Lower leg skin (tissue), 4 donors: ENCODE measurements around the gene DUSP11. TPM values are rescaled to one million over a fixed set of nuclear protein-coding genes. Genes with fewer than 3 reads are reported as not detected.
"Not testable (repeated sequence)": the region's sequence is repeated elsewhere in the genome, so short reads cannot be mapped to it uniquely, and the experiment has no call there.

Experiments used
- DNase-seq, 2 donors: peaks; one replicate each; pipeline ENCODE4 v3.0.0-alpha.2; 2019; ENCODE audit warnings: low spot score in 2 of 2
- H3K4me3 ChIP-seq: fragments of 200-600 bp; sonication (generic); 2 replicates; pipeline ENCODE4 v1.5.1; 2017; ENCODE audit warnings: mild to moderate bottlenecking, low read depth; ENCODE audit not compliant: poor library complexity, severe bottlenecking
- CTCF ChIP-seq, 3 donors: fragments of 450-650 bp; IDR thresholded peaks; one replicate each; pipeline ENCODE4 v1.5.1; 2016; ENCODE audit warnings: antibody characterized with exemption in 3 of 3, mild to moderate bottlenecking in 3 of 3, moderate library complexity in 2 of 3
- POLR2A ChIP-seq, 2 donors: fragments of 450-650 bp; IDR thresholded peaks; one replicate each; pipeline ENCODE4 v1.6.1; 2016 to 2017; ENCODE audit warnings: antibody characterized with exemption in 2 of 2, mild to moderate bottlenecking in 1 of 2, moderate library complexity in 1 of 2
- WGBS, 2 donors: methylation state at CpG; one replicate each; pipeline ENCODE4 v1.1.5; 2018; 5-methylcytosine and 5-hydroxymethylcytosine counted together
- intact Hi-C: fragments of 100-400 bp; cut with DNase I; formaldehyde crosslinking; loops from one replicate; pipeline ENCODE4 v1.15.0; 2023; ENCODE audit warnings: low total_unique reads
- total RNA-seq, 4 donors: library from RNA; depleted of rRNA; stranded (reverse); fragments of >200 nt; gene quantifications; one replicate each; pipeline ENCODE4 v1.1.0, GENCODE V29; 2016

DUSP11 gene
- total RNA-seq, 4 donors from 2014 or later = 40.6 to 53.7 (median 41.9) TPM

GRCh38 chr2:73764945-73765344 lies 15.0 kb downstream of the DUSP11 start:
- whole genome bisulfite sequencing, 2 donors = 91 to 96% methylated on average over 1 of the region's 1 CpG
- intact Hi-C loops = no loop called here
- TF ChIP-seq POLR2A (IDR thresholded peaks at IDR 0.05) (no peak), CTCF (IDR thresholded peaks at IDR 0.05) (no peak)
- no peak overlapping the region for H3K4me3 ChIP-seq
- DNase-seq = no peak

GRCh38 chr2:73762571-73762970 lies 17.3 kb downstream of the DUSP11 start:
- intact Hi-C loops = no loop called here

DNA sequence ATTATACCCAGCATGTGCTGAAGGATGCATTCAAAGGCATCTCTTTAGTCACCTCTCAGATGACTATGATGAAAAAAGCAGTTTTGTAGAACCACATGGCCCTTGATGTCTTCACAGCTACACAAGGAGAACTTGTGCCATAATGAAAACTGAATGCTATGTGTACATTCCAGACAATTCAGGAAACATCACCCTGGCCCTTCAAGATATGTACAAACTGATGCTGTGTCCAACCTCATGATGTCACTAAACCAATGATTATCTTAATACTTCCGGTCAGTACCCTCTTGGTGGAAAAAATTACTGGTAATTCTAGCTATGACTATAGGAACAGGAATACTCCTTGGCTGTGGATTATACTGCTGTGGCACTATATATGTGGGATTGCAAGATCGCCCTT lies 20.0 kb downstream of the DUSP11 start:
- DNase-seq = no peak
- no peak for TF ChIP-seq POLR2A (IDR thresholded peaks at IDR 0.05)
- TF ChIP-seq CTCF (IDR thresholded peaks at IDR 0.05) = no peak
- H3K4me3 ChIP-seq = no peak overlapping the region
- intact Hi-C loops = no loop called here
- 88 to 93% methylated on average over 2 of the region's 2 CpGs for WGBS, 2 donors

More at GRCh38 chr2:73762571-73762970, 17.3 kb downstream of the DUSP11 start:
- TF ChIP-seq CTCF (IDR thresholded peaks at IDR 0.05) (no peak), POLR2A (IDR thresholded peaks at IDR 0.05) (no peak)
- no peak for DNase-seq
- WGBS, 2 donors = 82 to 83% methylated on average over 1 of the region's 1 CpG
- no peak overlapping the region for H3K4me3 ChIP-seq

- TF ChIP-seq CTCF (IDR thresholded peaks at IDR 0.05) (no peak), POLR2A (IDR thresholded peaks at IDR 0.05) (no peak)
- WGBS, 2 donors = 26 to 33% methylated on average over 3 of the region's 3 CpGs
- no peak overlapping the region for H3K4me3 ChIP-seq
- DNase-seq = no peak
- intact Hi-C loops = no loop called here
Measured at GRCh38 chr2:73759285-73759764, 20.6 kb downstream of the DUSP11 start.

DNA sequence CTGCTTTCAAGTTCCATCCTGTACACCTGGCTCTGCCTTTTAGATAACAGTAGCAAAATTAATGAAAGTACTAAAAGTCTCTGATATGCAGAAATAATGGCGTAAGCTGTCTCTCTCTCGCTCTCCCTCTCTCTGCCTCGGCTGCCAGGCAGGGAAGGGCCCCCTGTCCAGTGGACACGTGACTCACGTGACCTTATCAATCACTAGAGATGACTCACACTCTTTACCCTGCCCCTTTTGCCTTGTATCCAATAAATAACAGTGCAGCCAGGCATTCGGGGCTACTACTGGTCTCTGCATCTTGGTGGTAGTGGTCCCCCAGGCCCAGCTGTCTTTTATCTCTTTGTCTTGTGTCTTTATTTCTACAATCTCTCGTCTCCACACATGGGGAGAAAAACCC lies 25.6 kb downstream of the DUSP11 start:
- DNase-seq, H3K4me3 ChIP-seq, intact Hi-C loops: not testable (repeated sequence)
- 89 to 97% methylated on average over 7 of the region's 7 CpGs for WGBS, 2 donors

GRCh38 chr2:73749314-73749713 lies 30.6 kb downstream of the DUSP11 start:
- H3K4me3 ChIP-seq = no peak overlapping the region
- no peak for DNase-seq
- intact Hi-C loops = no loop called here
- TF ChIP-seq POLR2A (IDR thresholded peaks at IDR 0.05) (no peak), CTCF (IDR thresholded peaks at IDR 0.05) (no peak)
- WGBS, 2 donors = 81 to 91% methylated on average over 2 of the region's 2 CpGs
